Heart right ventricle (tissue), 16 donors: ENCODE data around the gene KCNK3. TPM values are rescaled to one million over a fixed set of nuclear protein-coding genes. Genes with fewer than 3 reads are reported as not detected.
"Not testable (repeated sequence)": the region's sequence is repeated elsewhere in the genome, so short reads cannot be mapped to it uniquely, and the experiment has no call there.

Experiments
- ATAC-seq, 8 donors: fragments of 200-7000 bp; cut with Tn5 transposase; one replicate each; pipeline ENCODE4 v1.9.1; 2020; ENCODE audit warnings: mild to moderate bottlenecking in 8 of 8, moderate library complexity in 8 of 8, moderate number of reproducible peaks in 1 of 8
- DNase-seq, 2 donors: peaks; one replicate each; pipeline ENCODE4 v3.0.0-alpha.2; 2020
- H3K27ac ChIP-seq, 10 donors: fragments of 200-600 bp; sonication (generic) in 2 of 10; one replicate each; pipeline versions ENCODE4 v1.5.0 to v1.8.0; 2020 to 2022; ENCODE audit warnings: mild to moderate bottlenecking in 3 of 10
- H3K27me3 ChIP-seq, 7 donors: fragments of 200-600 bp; one replicate each; pipeline ENCODE4 v1.8.0; 2021 to 2022; ENCODE audit warnings: mild to moderate bottlenecking in 2 of 7
- H3K36me3 ChIP-seq, 9 donors: fragments of 200-600 bp; sonication (generic) in 1 of 9; one replicate each; pipeline versions ENCODE4 v1.5.0 to v1.8.0; 2020 to 2022; ENCODE audit warnings: mild to moderate bottlenecking in 2 of 9
- H3K4me1 ChIP-seq, 9 donors: fragments of 200-600 bp; sonication (generic) in 1 of 9; one replicate each; pipeline versions ENCODE4 v1.5.0 to v1.8.0; 2020 to 2022; ENCODE audit warnings: mild to moderate bottlenecking in 4 of 9
- H3K4me3 ChIP-seq, 10 donors: fragments of 200-600 bp; sonication (generic) in 2 of 10; one replicate each; pipeline versions ENCODE4 v1.5.0 to v1.8.0; 2020 to 2022; ENCODE audit warnings: mild to moderate bottlenecking in 7 of 10, moderate library complexity in 2 of 10
- H3K9me3 ChIP-seq, 11 donors: fragments of 200-600 bp in 10 of 11; sonication (generic) in 2 of 11; one replicate each; pipeline versions ENCODE4 v1.5.0 to v1.8.0; 2013 to 2022; ENCODE audit warnings: mild to moderate bottlenecking in 2 of 11, control low read depth in 1 of 11, moderate library complexity in 1 of 11
- WGBS, 2 donors: extraction: QIAGEN DNeasy Blood & Tissue Kit; methylation state at CpG; one replicate each; pipeline ENCODE4 v1.1.7; 2013; ENCODE audit warnings: inconsistent platforms in 1 of 2; 5-methylcytosine and 5-hydroxymethylcytosine counted together
- intact Hi-C, 10 donors: fragments of 100-400 bp; cut with DNase I; formaldehyde crosslinking; loops; one replicate each; pipeline versions ENCODE4 v1.11.1 to v1.14.2; 2022
- polyA plus RNA-seq, 2 donors: library from polyadenylated mRNA; stranded (reverse); fragments of 200-250 nt; gene quantifications; one replicate each; pipeline ENCODE4 v1.2.3, GENCODE V29; 2013
- total RNA-seq, 10 donors: library from RNA; stranded (reverse); fragmentation: NEBNext Ultra II Directional in 3 of 10; extraction: Animal tissue kit (Norgen Biotek cat#: 25700) in 3 of 10; gene quantifications; one replicate each; pipeline versions ENCODE4 v1.2.1 to v1.2.4, GENCODE V29; 2021 to 2023
- TF ChIP-seq, protein P1 (sequence below), 9 donors: fragments of 200-600 bp; sonication (generic) in 2 of 9; IDR thresholded peaks; one replicate each; pipeline versions ENCODE4 v1.5.0 to v1.8.0; 2021 to 2022; ENCODE audit warnings: antibody characterized with exemption in 9 of 9, mild to moderate bottlenecking in 5 of 9, moderate library complexity in 1 of 9
- donor health status: Arrhythmogenic right ventricular cardiomyopathy.
- donor health status: ischemic (EF 13 %, LVEDD 7.1; RV severe dilation, severe dysfunction).
- donor health status: healthy with polysubstance abuse.
- donor health status: DM: no; HTN: yes; CAD: no.
- donor health status: DM: no; HTN: no; CAD: no.
- donor health status: ischemic (EF 25% LVEDD 6.9; RV normal size, moderate dysfunction).
- donor health status: ischemic (EF 25% LVEDD 5.7; RV mildly dilated, moderate dysfunction).
- donor health status: healthy.
- donor health status: DM: yes; HTN: yes; CAD: no.
- donor health status: Ischemic cardiomyopathy.
- donor health status: ischemic (EF 35%, LVEDD 5.7; RV mildly dilated, moderate dysfunction).
- donor health status: nonischemic (EF 11% LVEDD 7.7; RV severe dilation, severe dysfunction).
- donor health status: DM: yes; HTN: yes; CAD: no.
- donor health status: PGD.
- donor health status: ischemic (EF 29% LVEDD 5.4; RV normal size, mild dysfunction).
- donor health status: nonischemic (EF 23%, LVEDD 6.1; RV moderate dilation, normal function).

KCNK3 gene
- total and polyA plus RNA-seq, 12 donors = 0.19 to 6.8 (median 0.99) TPM

DNA sequence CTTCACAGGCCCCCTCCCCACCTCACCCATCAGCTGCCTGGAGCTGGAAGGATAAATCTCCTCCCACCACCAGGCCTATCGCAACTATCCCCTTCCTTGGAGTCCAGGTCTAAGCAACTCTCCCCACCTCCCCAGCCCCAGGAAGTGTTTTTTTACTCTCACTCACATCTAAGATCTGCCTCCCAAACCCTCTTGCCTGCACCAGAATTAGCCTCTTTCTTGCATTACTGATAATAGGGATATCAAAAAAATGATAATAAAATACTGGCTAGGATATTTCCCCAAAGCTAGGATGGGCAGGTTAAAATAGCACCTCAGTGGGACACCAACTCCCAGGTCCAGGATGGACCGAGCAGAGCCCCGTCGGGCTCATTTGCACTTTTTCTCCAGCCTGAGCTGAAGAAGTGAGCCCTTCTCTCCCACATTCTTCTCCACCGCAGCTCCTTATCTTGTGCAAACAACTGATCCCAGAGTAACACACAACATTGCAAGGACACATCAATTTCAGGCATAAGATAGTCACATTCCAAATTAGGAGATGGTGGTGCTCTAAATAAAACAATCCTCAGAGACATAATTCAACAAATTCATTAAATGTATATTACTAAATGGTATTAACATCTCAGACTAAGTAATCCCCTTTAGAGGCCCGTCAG, 33.7 kb upstream of the KCNK3 start:
- TF ChIP-seq, protein P1, sequence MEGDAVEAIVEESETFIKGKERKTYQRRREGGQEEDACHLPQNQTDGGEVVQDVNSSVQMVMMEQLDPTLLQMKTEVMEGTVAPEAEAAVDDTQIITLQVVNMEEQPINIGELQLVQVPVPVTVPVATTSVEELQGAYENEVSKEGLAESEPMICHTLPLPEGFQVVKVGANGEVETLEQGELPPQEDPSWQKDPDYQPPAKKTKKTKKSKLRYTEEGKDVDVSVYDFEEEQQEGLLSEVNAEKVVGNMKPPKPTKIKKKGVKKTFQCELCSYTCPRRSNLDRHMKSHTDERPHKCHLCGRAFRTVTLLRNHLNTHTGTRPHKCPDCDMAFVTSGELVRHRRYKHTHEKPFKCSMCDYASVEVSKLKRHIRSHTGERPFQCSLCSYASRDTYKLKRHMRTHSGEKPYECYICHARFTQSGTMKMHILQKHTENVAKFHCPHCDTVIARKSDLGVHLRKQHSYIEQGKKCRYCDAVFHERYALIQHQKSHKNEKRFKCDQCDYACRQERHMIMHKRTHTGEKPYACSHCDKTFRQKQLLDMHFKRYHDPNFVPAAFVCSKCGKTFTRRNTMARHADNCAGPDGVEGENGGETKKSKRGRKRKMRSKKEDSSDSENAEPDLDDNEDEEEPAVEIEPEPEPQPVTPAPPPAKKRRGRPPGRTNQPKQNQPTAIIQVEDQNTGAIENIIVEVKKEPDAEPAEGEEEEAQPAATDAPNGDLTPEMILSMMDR (IDR thresholded peaks at IDR 0.05) = no peak
- intact Hi-C loops = no loop called here
- ATAC-seq (no peak), DNase-seq (no peak)
- H3K4me3 ChIP-seq = no peak overlapping the region
- no peak overlapping the region for H3K27ac ChIP-seq
- peaks cover 0 to 9% (median 3%) of the 10 kb centered on the region in 7 donors for H3K27me3 ChIP-seq
- 45 to 46% methylated on average over 6 of the region's 6 CpGs for WGBS, 2 donors
- no peaks in the 10 kb centered on the region for H3K4me1 ChIP-seq
- H3K36me3 ChIP-seq = no peaks in the 10 kb centered on the region
- peaks cover 0 to 35% (median 19%) of the 10 kb centered on the region in 11 donors for H3K9me3 ChIP-seq

GRCh38 chr2:26660363-26660962, 32.1 kb upstream of the KCNK3 start:
- TF ChIP-seq, protein P1 (IDR thresholded peaks at IDR 0.05) = no peak
- H3K36me3 ChIP-seq = no peaks in the 10 kb centered on the region
- ATAC-seq = no peak
- intact Hi-C loops = no loop called here
- peaks cover 0 to 37% (median 19%) of the 10 kb centered on the region in 11 donors for H3K9me3 ChIP-seq
- 80 to 92% methylated on average over 1 of the region's 1 CpG for WGBS, 2 donors
- DNase-seq = no peak
- H3K4me1 ChIP-seq = no peaks in the 10 kb centered on the region
- H3K27ac ChIP-seq = no peak overlapping the region
- peaks cover 0 to 9% (median 3%) of the 10 kb centered on the region in 7 donors for H3K27me3 ChIP-seq
- H3K4me3 ChIP-seq = no peak overlapping the region

GRCh38 chr2:26665296-26665695, 27.2 kb upstream of the KCNK3 start:
- DNase-seq, intact Hi-C loops, H3K27ac ChIP-seq, H3K4me1 ChIP-seq, ATAC-seq, H3K36me3 ChIP-seq, H3K4me3 ChIP-seq: not testable (repeated sequence)
- 90 to 95% methylated on average over 20 to 21 of the region's 21 CpGs for WGBS, 2 donors
- Histone ChIP-seq H3K9me3 (peaks cover 0 to 31% (median 9%) of the 10 kb centered on the region in 11 donors), H3K27me3 (peaks cover 0 to 19% (median 6%) of the 10 kb centered on the region in 7 donors)

DNA sequence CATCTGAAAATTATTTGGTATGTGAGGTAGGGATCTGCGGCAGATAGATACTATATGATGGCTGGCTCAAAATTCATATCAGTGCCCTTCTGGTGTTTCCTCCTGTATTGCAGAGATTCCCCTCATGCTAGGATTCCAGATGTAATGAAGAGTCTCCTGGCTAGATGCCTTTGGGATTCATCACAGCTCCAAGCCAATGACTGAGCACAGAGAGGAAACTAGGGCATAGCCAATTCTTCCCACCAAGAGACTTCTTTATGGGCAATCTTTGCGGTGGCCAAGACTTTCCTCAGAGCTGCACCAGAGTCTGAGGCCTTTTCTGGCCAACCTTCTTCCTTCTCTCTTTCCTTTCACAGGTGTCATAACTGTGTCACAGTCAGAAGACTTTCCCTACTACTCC, 25.9 kb upstream of the KCNK3 start:
- Histone ChIP-seq H3K27me3 (peaks cover 0 to 26% (median 11%) of the 10 kb centered on the region in 7 donors), H3K4me3 (no peak overlapping the region), H3K36me3 (no peaks in the 10 kb centered on the region), H3K4me1 (no peaks in the 10 kb centered on the region), H3K9me3 (peaks cover 0 to 18% (median 0%) of the 10 kb centered on the region in 11 donors), H3K27ac (no peak overlapping the region)
- ATAC-seq (no peak), DNase-seq (no peak)
- 72 to 100% methylated on average over 2 of the region's 2 CpGs for WGBS, 2 donors
- TF ChIP-seq, protein P1 (IDR thresholded peaks at IDR 0.05) = no peak
- intact Hi-C loops = no loop called here

GRCh38 chr2:26668041-26668440, 24.5 kb upstream of the KCNK3 start:
- peaks cover 0 to 16% (median 0%) of the 10 kb centered on the region in 11 donors for H3K9me3 ChIP-seq
- TF ChIP-seq, protein P1 (IDR thresholded peaks at IDR 0.05) = no peak
- H3K27me3 ChIP-seq = peaks cover 0 to 33% (median 25%) of the 10 kb centered on the region in 7 donors
- DNase-seq (no peak), ATAC-seq (no peak)
- intact Hi-C loops = no loop called here
- no peaks in the 10 kb centered on the region for H3K4me1 ChIP-seq
- H3K27ac ChIP-seq = no peak overlapping the region
- WGBS, 2 donors = 88 to 91% methylated on average over 4 of the region's 4 CpGs
- no peaks in the 10 kb centered on the region for H3K36me3 ChIP-seq
- no peak overlapping the region for H3K4me3 ChIP-seq
